ENCODE measurements around the gene CYBA. TPM values are rescaled to one million over a fixed set of nuclear protein-coding genes. Genes with fewer than 3 reads are reported as not detected.

CYBA gene
- polyA plus RNA-seq, 1 donor from 2014 or later = 6.3 TPM

DNA sequence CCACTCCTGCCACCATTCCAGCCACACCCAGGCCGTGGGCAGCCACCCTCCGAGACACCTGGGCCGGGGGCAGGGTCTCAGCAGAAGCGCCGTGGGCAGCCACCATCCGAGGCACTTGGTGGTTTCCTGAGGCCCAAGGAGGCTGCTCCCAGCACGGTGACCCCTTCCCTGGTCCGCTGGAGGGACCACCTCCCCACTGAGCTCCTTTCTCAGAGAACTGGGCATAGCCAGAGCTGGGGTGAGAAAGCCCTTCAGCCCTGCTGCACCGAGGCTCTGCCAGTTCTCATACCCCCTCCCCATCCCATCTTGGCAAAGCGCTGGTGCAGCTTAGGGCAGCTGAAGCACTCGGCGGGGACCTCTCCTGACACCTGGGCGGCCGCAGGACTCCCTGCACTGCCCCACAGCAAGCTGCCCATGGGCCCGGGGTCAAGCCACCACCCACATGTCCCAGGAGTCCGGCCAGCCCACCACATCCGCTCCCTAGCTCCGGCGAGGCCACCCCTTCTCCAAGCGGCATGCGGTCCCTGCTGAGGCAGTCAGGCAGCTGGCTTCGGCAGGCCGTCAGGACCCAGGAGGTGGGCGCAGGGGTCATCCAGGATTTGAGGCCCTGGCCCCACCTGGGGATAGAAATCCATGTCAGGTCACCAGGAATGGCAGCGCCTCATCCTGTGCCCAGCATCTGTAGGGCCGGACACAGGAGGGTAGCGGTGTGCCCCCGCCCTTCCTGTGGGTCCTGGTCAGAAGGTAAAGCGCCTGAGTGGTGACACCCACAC, 1.3 kb upstream of the CYBA start:
- H3K79me2 ChIP-seq (replicated peaks; ENCODE audit: insufficient read depth, low read length) = no peaks in the 10 kb centered on the region
- H3K27ac ChIP-seq (ENCODE audit: low read length) = no peak overlapping the region
- no peaks in the 10 kb centered on the region for H4K20me1 ChIP-seq (ENCODE audit: insufficient read depth)
- H3K4me2 ChIP-seq (ENCODE audit: low read length) = no peak overlapping the region
- no peaks in the 10 kb centered on the region for H3K27me3 ChIP-seq (ENCODE audit: insufficient read depth, low read depth, low read length)
- no peaks in the 10 kb centered on the region for H3F3A ChIP-seq (ENCODE audit: insufficient read depth, low read length, poor library complexity, severe bottlenecking)
- H3K9ac ChIP-seq (ENCODE audit: low read length) = no peak overlapping the region
- H2AFZ ChIP-seq (ENCODE audit: low read depth, low read length) = no peak overlapping the region
- TF ChIP-seq EZH2 (IDR thresholded peaks at IDR 0.05; ENCODE audit: borderline replicate concordance, insufficient read depth, low read length, poor library complexity, severe bottlenecking) (no peak), RAD21 (conservative IDR thresholded peaks at IDR 0.05) (no peak), EP300 (conservative IDR thresholded peaks at IDR 0.05; ENCODE audit: poor library complexity, severe bottlenecking) (no peak), POLR2AphosphoS5 (IDR thresholded peaks at IDR 0.05) (no peak), TAF1 (IDR thresholded peaks at IDR 0.05; ENCODE audit: low read depth) (no peak), SMC3 (conservative IDR thresholded peaks at IDR 0.05; ENCODE audit: poor library complexity) (no peak), MXI1 (conservative IDR thresholded peaks at IDR 0.05; ENCODE audit: poor library complexity, severe bottlenecking) (no peak)
- TF ChIP-seq, protein P1, sequence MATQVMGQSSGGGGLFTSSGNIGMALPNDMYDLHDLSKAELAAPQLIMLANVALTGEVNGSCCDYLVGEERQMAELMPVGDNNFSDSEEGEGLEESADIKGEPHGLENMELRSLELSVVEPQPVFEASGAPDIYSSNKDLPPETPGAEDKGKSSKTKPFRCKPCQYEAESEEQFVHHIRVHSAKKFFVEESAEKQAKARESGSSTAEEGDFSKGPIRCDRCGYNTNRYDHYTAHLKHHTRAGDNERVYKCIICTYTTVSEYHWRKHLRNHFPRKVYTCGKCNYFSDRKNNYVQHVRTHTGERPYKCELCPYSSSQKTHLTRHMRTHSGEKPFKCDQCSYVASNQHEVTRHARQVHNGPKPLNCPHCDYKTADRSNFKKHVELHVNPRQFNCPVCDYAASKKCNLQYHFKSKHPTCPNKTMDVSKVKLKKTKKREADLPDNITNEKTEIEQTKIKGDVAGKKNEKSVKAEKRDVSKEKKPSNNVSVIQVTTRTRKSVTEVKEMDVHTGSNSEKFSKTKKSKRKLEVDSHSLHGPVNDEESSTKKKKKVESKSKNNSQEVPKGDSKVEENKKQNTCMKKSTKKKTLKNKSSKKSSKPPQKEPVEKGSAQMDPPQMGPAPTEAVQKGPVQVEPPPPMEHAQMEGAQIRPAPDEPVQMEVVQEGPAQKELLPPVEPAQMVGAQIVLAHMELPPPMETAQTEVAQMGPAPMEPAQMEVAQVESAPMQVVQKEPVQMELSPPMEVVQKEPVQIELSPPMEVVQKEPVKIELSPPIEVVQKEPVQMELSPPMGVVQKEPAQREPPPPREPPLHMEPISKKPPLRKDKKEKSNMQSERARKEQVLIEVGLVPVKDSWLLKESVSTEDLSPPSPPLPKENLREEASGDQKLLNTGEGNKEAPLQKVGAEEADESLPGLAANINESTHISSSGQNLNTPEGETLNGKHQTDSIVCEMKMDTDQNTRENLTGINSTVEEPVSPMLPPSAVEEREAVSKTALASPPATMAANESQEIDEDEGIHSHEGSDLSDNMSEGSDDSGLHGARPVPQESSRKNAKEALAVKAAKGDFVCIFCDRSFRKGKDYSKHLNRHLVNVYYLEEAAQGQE (IDR thresholded peaks at IDR 0.05; ENCODE audit: borderline replicate concordance) = no peak
- TF ChIP-seq, protein P2, sequence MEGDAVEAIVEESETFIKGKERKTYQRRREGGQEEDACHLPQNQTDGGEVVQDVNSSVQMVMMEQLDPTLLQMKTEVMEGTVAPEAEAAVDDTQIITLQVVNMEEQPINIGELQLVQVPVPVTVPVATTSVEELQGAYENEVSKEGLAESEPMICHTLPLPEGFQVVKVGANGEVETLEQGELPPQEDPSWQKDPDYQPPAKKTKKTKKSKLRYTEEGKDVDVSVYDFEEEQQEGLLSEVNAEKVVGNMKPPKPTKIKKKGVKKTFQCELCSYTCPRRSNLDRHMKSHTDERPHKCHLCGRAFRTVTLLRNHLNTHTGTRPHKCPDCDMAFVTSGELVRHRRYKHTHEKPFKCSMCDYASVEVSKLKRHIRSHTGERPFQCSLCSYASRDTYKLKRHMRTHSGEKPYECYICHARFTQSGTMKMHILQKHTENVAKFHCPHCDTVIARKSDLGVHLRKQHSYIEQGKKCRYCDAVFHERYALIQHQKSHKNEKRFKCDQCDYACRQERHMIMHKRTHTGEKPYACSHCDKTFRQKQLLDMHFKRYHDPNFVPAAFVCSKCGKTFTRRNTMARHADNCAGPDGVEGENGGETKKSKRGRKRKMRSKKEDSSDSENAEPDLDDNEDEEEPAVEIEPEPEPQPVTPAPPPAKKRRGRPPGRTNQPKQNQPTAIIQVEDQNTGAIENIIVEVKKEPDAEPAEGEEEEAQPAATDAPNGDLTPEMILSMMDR (IDR thresholded peaks at IDR 0.05; ENCODE audit: poor library complexity, severe bottlenecking) = no peak
- no peaks in the 10 kb centered on the region for H3K9me3 ChIP-seq (ENCODE audit: low read length)
- no peaks in the 10 kb centered on the region for H3K9me2 ChIP-seq (ENCODE audit: insufficient read depth, low read length)
- H3K4me3 ChIP-seq (ENCODE audit: low read length) = no peak overlapping the region
- no peaks in the 10 kb centered on the region for H3K36me3 ChIP-seq (ENCODE audit: insufficient read depth, low read length)

DNA sequence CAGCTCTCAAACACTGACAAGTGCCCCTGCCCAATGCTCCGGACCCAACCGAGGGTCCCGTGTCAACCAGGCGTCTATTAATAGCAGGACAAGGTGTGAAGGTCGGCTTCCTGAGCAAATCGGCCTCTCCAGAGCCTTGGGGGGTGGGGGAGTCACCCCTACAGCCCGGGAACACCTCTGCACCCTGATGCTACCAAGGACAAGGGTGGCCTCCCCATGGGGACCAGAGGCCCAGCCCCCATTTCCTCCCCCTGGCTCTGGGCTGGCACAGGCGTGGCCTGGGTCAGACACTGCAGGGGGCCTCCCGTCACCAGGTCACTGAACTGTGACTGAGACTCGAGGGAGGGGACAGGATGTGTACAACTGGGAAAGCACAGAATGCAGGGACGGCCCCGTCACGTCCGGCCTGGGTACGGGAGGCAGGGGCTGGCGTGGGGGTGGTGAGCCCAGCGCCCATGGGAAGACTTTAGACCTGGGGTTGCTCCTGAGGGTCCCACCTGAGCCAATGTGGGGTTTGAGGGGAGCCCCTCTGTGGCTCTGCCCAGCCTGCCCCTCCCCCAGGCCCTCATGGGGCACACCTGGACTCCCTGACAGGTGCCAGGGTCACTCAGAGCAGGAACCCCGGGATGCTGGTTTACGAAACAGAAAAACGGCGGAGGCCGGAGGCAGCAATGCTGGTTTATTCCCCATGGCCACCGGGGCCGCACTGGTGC, 579 bp upstream of the CYBA start:
- no peak overlapping the region for H3K4me2 ChIP-seq (ENCODE audit: low read length)
- H3K27me3 ChIP-seq (ENCODE audit: insufficient read depth, low read depth, low read length) = no peaks in the 10 kb centered on the region
- no peak overlapping the region for H3K27ac ChIP-seq (ENCODE audit: low read length)
- H3K9me3 ChIP-seq (ENCODE audit: low read length) = no peaks in the 10 kb centered on the region
- no peak overlapping the region for H3K4me3 ChIP-seq (ENCODE audit: low read length)
- H2AFZ ChIP-seq (ENCODE audit: low read depth, low read length) = no peak overlapping the region
- H3K36me3 ChIP-seq (ENCODE audit: insufficient read depth, low read length) = no peaks in the 10 kb centered on the region
- H3K79me2 ChIP-seq (replicated peaks; ENCODE audit: insufficient read depth, low read length) = no peaks in the 10 kb centered on the region
- no peaks in the 10 kb centered on the region for H3F3A ChIP-seq (ENCODE audit: insufficient read depth, low read length, poor library complexity, severe bottlenecking)
- no peak overlapping the region for H3K9ac ChIP-seq (ENCODE audit: low read length)
- H4K20me1 ChIP-seq (ENCODE audit: insufficient read depth) = no peaks in the 10 kb centered on the region
- TF ChIP-seq RAD21 (conservative IDR thresholded peaks at IDR 0.05) (no peak), TAF1 (IDR thresholded peaks at IDR 0.05; ENCODE audit: low read depth) (no peak), SMC3 (conservative IDR thresholded peaks at IDR 0.05; ENCODE audit: poor library complexity) (no peak), EZH2 (IDR thresholded peaks at IDR 0.05; ENCODE audit: borderline replicate concordance, insufficient read depth, low read length, poor library complexity, severe bottlenecking) (no peak), MXI1 (conservative IDR thresholded peaks at IDR 0.05; ENCODE audit: poor library complexity, severe bottlenecking) (no peak), EP300 (conservative IDR thresholded peaks at IDR 0.05; ENCODE audit: poor library complexity, severe bottlenecking) (no peak), POLR2AphosphoS5 (IDR thresholded peaks at IDR 0.05) (no peak)
- TF ChIP-seq, protein P2 (IDR thresholded peaks at IDR 0.05; ENCODE audit: poor library complexity, severe bottlenecking) = no peak
- TF ChIP-seq, protein P1 (IDR thresholded peaks at IDR 0.05; ENCODE audit: borderline replicate concordance) = no peak
- no peaks in the 10 kb centered on the region for H3K9me2 ChIP-seq (ENCODE audit: insufficient read depth, low read length)
